Neural progenitor cell (in vitro differentiated cells): ENCODE data around the gene LATS2. TPM values are rescaled to one million over a fixed set of nuclear protein-coding genes. Genes with fewer than 3 reads are reported as not detected.
A peak's percentile ranks its signal among the peaks of the same experiment; 100 is the strongest.

Experiments
- DNase-seq: peaks from one replicate; pipeline ENCODE4 v3.0.0-alpha.2; 2016; ENCODE audit warnings: low spot score
- H2AFZ ChIP-seq: fragments of 200-600 bp; sonication (generic); replicated peaks from 2 replicates; pipeline ENCODE4 v1.6.1; 2016; ENCODE audit warnings: antibody characterized with exemption
- H3F3A ChIP-seq: fragments of 200-600 bp; sonication (generic); 2 replicates; pipeline ENCODE4 v1.6.1; 2016; ENCODE audit warnings: antibody characterized with exemption, low read depth
- H3K27ac ChIP-seq: fragments of 200-600 bp; sonication (generic); 2 replicates; pipeline ENCODE4 v1.5.1; 2016; ENCODE audit warnings: mild to moderate bottlenecking
- H3K27me3 ChIP-seq: fragments of 200-600 bp; sonication (generic); 2 replicates; pipeline ENCODE4 v1.6.1; 2016; ENCODE audit warnings: mild to moderate bottlenecking, moderate library complexity
- H3K36me3 ChIP-seq: fragments of 200-600 bp; sonication (generic); 2 replicates; pipeline ENCODE4 v1.5.1; 2016
- H3K4me1 ChIP-seq: fragments of 200-600 bp; sonication (generic); 2 replicates; pipeline ENCODE4 v1.6.1; 2016; ENCODE audit warnings: mixed run types
- H3K4me2 ChIP-seq: fragments of 200-600 bp; sonication (generic); 2 replicates; pipeline ENCODE4 v1.6.1; 2016
- H3K4me3 ChIP-seq: fragments of 200-600 bp; sonication (generic); 2 replicates; pipeline ENCODE4 v1.5.1; 2016
- H3K79me2 ChIP-seq: fragments of 200-600 bp; sonication (generic); 2 replicates; pipeline ENCODE4 v1.6.1; 2016; ENCODE audit warnings: low read depth
- H3K9ac ChIP-seq: fragments of 200-600 bp; sonication (generic); 2 replicates; pipeline ENCODE4 v1.6.1; 2016
- H3K9me3 ChIP-seq: fragments of 200-600 bp; sonication (generic); 2 replicates; pipeline ENCODE4 v1.5.1; 2016; ENCODE audit warnings: low read depth
- H4K20me1 ChIP-seq: fragments of 200-600 bp; sonication (generic); 2 replicates; pipeline ENCODE4 v1.6.1; 2016; ENCODE audit warnings: low read depth
- H3K27ac Mint-ChIP-seq: 3 replicates; pipeline ENCODE4 v1.8.0; 2021; ENCODE audit warnings: mixed read lengths
- H3K27me3 Mint-ChIP-seq: 2 replicates; pipeline ENCODE4 v1.8.0; 2022; ENCODE audit warnings: low read depth, mild to moderate bottlenecking, inconsistent platforms, moderate library complexity, mixed read lengths; ENCODE audit not compliant: insufficient read depth
- H3K36me3 Mint-ChIP-seq: 3 replicates; pipeline ENCODE4 v1.8.0; 2021; ENCODE audit warnings: mixed read lengths
- H3K4me1 Mint-ChIP-seq: 3 replicates; pipeline ENCODE4 v1.8.0; 2021; ENCODE audit warnings: mixed read lengths
- H3K4me3 Mint-ChIP-seq: 3 replicates; pipeline ENCODE4 v1.8.0; 2021; ENCODE audit warnings: mild to moderate bottlenecking, moderate library complexity, mixed read lengths
- H3K9me3 Mint-ChIP-seq: 3 replicates; pipeline ENCODE4 v1.8.0; 2020; ENCODE audit warnings: mixed read lengths
- EZH2 ChIP-seq: fragments of 200-600 bp; sonication (generic); IDR thresholded peaks from 2 replicates; pipeline ENCODE4 v1.6.1; 2017; ENCODE audit warnings: antibody characterized with exemption, mild to moderate bottlenecking, moderate library complexity
- EZH2phosphoT487 ChIP-seq: fragments of 200-600 bp; sonication (generic); IDR thresholded peaks from 2 replicates; pipeline ENCODE4 v1.6.1; 2017; ENCODE audit warnings: antibody characterized with exemption
- total RNA-seq: library from RNA; depleted of rRNA; stranded (reverse); fragments of >200 nt; gene quantifications from 2 replicates; pipeline ENCODE4 v1.2.3, GENCODE V29; 2015; ENCODE audit warnings: low replicate concordance
- TF ChIP-seq, protein P1 (sequence below): fragments of 200-600 bp; sonication (generic); IDR thresholded peaks from 2 replicates; pipeline ENCODE4 v1.5.1; 2017; ENCODE audit warnings: antibody characterized with exemption, mild to moderate bottlenecking

LATS2 gene
- total RNA-seq, 1 donor from 2014 or later, result 15.2 TPM

- Histone ChIP-seq H3K4me2 (peak overlapping the region; percentile 98), H3K36me3 (no peaks in the 10 kb centered on the region), H3K27ac (peak overlapping the region; percentile 99), H3K9me3 (no peaks in the 10 kb centered on the region), H3K4me3 (peak overlapping the region; percentile 85), H3K27me3 (no peaks in the 10 kb centered on the region), H3K4me1 (peaks cover 23% of the 10 kb centered on the region), H4K20me1 (peaks cover 49% of the 10 kb centered on the region), H3K79me2 (peaks cover 58% of the 10 kb centered on the region), H2AFZ (peak overlapping the region; percentile 48), H3K9ac (peak overlapping the region; percentile 99), H3F3A (peaks cover 19% of the 10 kb centered on the region)
- DNase-seq, result peak; percentile 61
- no peaks in the 10 kb centered on the region for H3K9me3 Mint-ChIP-seq
- TF ChIP-seq EZH2, result no peak
- no peak for TF ChIP-seq EZH2phosphoT487
- TF ChIP-seq, protein P1, sequence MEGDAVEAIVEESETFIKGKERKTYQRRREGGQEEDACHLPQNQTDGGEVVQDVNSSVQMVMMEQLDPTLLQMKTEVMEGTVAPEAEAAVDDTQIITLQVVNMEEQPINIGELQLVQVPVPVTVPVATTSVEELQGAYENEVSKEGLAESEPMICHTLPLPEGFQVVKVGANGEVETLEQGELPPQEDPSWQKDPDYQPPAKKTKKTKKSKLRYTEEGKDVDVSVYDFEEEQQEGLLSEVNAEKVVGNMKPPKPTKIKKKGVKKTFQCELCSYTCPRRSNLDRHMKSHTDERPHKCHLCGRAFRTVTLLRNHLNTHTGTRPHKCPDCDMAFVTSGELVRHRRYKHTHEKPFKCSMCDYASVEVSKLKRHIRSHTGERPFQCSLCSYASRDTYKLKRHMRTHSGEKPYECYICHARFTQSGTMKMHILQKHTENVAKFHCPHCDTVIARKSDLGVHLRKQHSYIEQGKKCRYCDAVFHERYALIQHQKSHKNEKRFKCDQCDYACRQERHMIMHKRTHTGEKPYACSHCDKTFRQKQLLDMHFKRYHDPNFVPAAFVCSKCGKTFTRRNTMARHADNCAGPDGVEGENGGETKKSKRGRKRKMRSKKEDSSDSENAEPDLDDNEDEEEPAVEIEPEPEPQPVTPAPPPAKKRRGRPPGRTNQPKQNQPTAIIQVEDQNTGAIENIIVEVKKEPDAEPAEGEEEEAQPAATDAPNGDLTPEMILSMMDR, result no peak
- peak overlapping the region; percentile 90 for H3K4me3 Mint-ChIP-seq
- peaks cover 21% of the 10 kb centered on the region for H3K4me1 Mint-ChIP-seq
- H3K27ac Mint-ChIP-seq, result no peak overlapping the region
- H3K27me3 Mint-ChIP-seq, result peaks cover 4% of the 10 kb centered on the region
- peaks cover 3% of the 10 kb centered on the region for H3K36me3 Mint-ChIP-seq
Measured at GRCh38 chr13:21060338-21061028, 903 bp downstream of the LATS2 start.

- Histone ChIP-seq H3K27me3 (no peaks in the 10 kb centered on the region), H3K27ac (peak overlapping the region; percentile 99), H3F3A (peaks cover 19% of the 10 kb centered on the region), H3K79me2 (peaks cover 65% of the 10 kb centered on the region), H4K20me1 (peaks cover 56% of the 10 kb centered on the region), H3K4me2 (peak overlapping the region; percentile 98), H3K4me3 (peak overlapping the region; percentile 85), H3K9ac (peak overlapping the region; percentile 99), H3K36me3 (no peaks in the 10 kb centered on the region), H3K9me3 (no peaks in the 10 kb centered on the region), H2AFZ (no peak overlapping the region), H3K4me1 (peaks cover 23% of the 10 kb centered on the region)
- no peak for DNase-seq
- Mint-ChIP-seq H3K27ac (peak overlapping the region; percentile 74), H3K36me3 (peaks cover 5% of the 10 kb centered on the region), H3K4me1 (peaks cover 21% of the 10 kb centered on the region), H3K9me3 (no peaks in the 10 kb centered on the region), H3K27me3 (peaks cover 4% of the 10 kb centered on the region), H3K4me3 (peak overlapping the region; percentile 90)
- TF ChIP-seq, protein P1, result no peak
- TF ChIP-seq EZH2phosphoT487 (no peak), EZH2 (no peak)
Measured at GRCh38 chr13:21059641-21060337, 1.6 kb downstream of the LATS2 start.

DNA sequence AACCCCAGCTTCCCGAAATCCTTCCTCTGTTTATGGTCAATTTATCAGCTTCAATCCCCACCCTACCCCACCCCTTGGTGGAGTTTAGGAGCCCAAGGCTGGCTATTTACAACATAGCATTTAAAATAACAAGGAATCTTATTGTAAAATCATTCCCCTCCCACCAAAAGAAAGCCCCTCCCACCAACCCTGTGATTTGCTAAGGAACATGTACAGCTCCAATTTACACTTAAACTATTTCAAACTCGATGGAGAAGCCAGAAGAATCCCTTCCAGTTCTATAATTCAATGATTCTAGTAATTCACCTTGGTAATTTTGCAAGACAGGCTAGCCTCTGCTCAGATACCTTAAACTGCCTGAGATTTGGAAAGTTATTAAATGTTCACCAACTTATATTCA, 3.0 kb downstream of the LATS2 start:
- Histone ChIP-seq H3K27ac (no peak overlapping the region), H3K9me3 (no peaks in the 10 kb centered on the region), H3F3A (peaks cover 19% of the 10 kb centered on the region), H3K27me3 (no peaks in the 10 kb centered on the region), H3K4me1 (peaks cover 23% of the 10 kb centered on the region), H4K20me1 (peaks cover 70% of the 10 kb centered on the region), H3K4me2 (peak overlapping the region; percentile 98), H3K79me2 (peaks cover 79% of the 10 kb centered on the region), H2AFZ (no peak overlapping the region), H3K4me3 (no peak overlapping the region), H3K9ac (no peak overlapping the region), H3K36me3 (no peaks in the 10 kb centered on the region)
- H3K36me3 Mint-ChIP-seq, result peaks cover 5% of the 10 kb centered on the region
- DNase-seq, result no peak
- H3K4me1 Mint-ChIP-seq, result peaks cover 21% of the 10 kb centered on the region
- peaks cover 4% of the 10 kb centered on the region for H3K27me3 Mint-ChIP-seq
- H3K9me3 Mint-ChIP-seq, result no peaks in the 10 kb centered on the region
- TF ChIP-seq EZH2, result no peak
- TF ChIP-seq, protein P1, result no peak
- TF ChIP-seq EZH2phosphoT487, result no peak
- H3K4me3 Mint-ChIP-seq, result peak overlapping the region; percentile 67
- no peak overlapping the region for H3K27ac Mint-ChIP-seq
